Measurements from ENCODE around the gene NKD1.

The NKD1 gene

DNA sequence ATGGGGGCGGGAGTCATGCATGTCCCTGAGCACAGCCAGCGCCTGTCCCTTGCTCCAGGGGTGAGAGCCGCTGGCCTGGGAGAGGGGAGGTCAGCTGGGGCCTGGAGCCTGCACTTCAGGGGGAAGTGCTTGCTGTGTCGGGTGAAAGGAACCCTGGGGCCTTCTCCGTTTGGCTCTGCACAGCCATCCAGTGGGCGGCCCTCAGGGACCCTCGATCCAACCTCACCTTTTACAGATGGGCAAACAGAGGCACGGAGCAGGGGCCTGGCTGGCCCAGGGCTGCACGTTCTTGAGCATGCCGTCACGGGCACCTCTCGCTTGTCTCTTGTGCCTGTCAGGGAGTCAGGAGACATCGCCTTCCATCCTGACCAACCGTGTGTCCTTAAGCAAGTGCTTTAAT lies 131.1 kb downstream of the NKD1 start:
- Histone ChIP-seq H3K9me3 (replicated peaks; ENCODE audit: insufficient read depth, low read length) (no peaks in the 10 kb centered on the region), H3K4me3 (ENCODE audit: low read length) (no peak overlapping the region), H3K27ac (ENCODE audit: low read length) (no peak overlapping the region), H3K36me3 (replicated peaks; ENCODE audit: insufficient read depth, low read length) (peaks cover 9% of the 10 kb centered on the region), H3K9me2 (replicated peaks; ENCODE audit: insufficient read depth, low read length) (no peaks in the 10 kb centered on the region), H3K4me1 (ENCODE audit: low read length) (peaks cover 31% of the 10 kb centered on the region), H3K27me3 (replicated peaks; ENCODE audit: insufficient read depth, low read length) (no peaks in the 10 kb centered on the region), H2AFZ (ENCODE audit: low read length) (no peak overlapping the region), H3K4me2 (ENCODE audit: low read depth, low read length) (no peak overlapping the region), H3F3A (ENCODE audit: insufficient read depth, low read length) (peaks cover 13% of the 10 kb centered on the region), H4K20me1 (ENCODE audit: insufficient read depth, low read length) (no peaks in the 10 kb centered on the region), H3K79me2 (ENCODE audit: low read length) (peaks cover 35% of the 10 kb centered on the region), H3K9ac (ENCODE audit: low read length) (no peak overlapping the region)
- TF ChIP-seq, protein P1, sequence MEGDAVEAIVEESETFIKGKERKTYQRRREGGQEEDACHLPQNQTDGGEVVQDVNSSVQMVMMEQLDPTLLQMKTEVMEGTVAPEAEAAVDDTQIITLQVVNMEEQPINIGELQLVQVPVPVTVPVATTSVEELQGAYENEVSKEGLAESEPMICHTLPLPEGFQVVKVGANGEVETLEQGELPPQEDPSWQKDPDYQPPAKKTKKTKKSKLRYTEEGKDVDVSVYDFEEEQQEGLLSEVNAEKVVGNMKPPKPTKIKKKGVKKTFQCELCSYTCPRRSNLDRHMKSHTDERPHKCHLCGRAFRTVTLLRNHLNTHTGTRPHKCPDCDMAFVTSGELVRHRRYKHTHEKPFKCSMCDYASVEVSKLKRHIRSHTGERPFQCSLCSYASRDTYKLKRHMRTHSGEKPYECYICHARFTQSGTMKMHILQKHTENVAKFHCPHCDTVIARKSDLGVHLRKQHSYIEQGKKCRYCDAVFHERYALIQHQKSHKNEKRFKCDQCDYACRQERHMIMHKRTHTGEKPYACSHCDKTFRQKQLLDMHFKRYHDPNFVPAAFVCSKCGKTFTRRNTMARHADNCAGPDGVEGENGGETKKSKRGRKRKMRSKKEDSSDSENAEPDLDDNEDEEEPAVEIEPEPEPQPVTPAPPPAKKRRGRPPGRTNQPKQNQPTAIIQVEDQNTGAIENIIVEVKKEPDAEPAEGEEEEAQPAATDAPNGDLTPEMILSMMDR (IDR thresholded peaks at IDR 0.05; ENCODE audit: low read length), result no peak
- TF ChIP-seq EZH2 (optimal IDR thresholded peaks at IDR 0.05; ENCODE audit: low read depth, low read length) (no peak), EZH2phosphoT487 (IDR thresholded peaks at IDR 0.05; ENCODE audit: low read length) (no peak)
- no peak for DNase-seq

- peaks cover 7% of the 10 kb centered on the region for H3K36me3 ChIP-seq (replicated peaks; ENCODE audit: insufficient read depth, low read length)
- peaks cover 37% of the 10 kb centered on the region for H3K4me1 ChIP-seq (ENCODE audit: low read length)
- H2AFZ ChIP-seq (ENCODE audit: low read length), result no peak overlapping the region
- TF ChIP-seq, protein P1 (IDR thresholded peaks at IDR 0.05; ENCODE audit: low read length), result no peak
- TF ChIP-seq EZH2phosphoT487 (IDR thresholded peaks at IDR 0.05; ENCODE audit: low read length) (no peak), EZH2 (optimal IDR thresholded peaks at IDR 0.05; ENCODE audit: low read depth, low read length) (no peak)
- peaks cover 35% of the 10 kb centered on the region for H3K79me2 ChIP-seq (ENCODE audit: low read length)
- H3F3A ChIP-seq (ENCODE audit: insufficient read depth, low read length), result peaks cover 19% of the 10 kb centered on the region
- no peaks in the 10 kb centered on the region for H4K20me1 ChIP-seq (ENCODE audit: insufficient read depth, low read length)
- H3K4me3 ChIP-seq (ENCODE audit: low read length), result peak overlapping the region; percentile 68
- H3K9ac ChIP-seq (ENCODE audit: low read length), result peak overlapping the region; percentile 62; the same call in 1 of the 2 replicates
- no peaks in the 10 kb centered on the region for H3K27me3 ChIP-seq (replicated peaks; ENCODE audit: insufficient read depth, low read length)
- H3K9me2 ChIP-seq (replicated peaks; ENCODE audit: insufficient read depth, low read length), result no peaks in the 10 kb centered on the region
- no peaks in the 10 kb centered on the region for H3K9me3 ChIP-seq (replicated peaks; ENCODE audit: insufficient read depth, low read length)
- no peak overlapping the region for H3K27ac ChIP-seq (ENCODE audit: low read length)
- peak overlapping the region; percentile 85 for H3K4me2 ChIP-seq (ENCODE audit: low read depth, low read length)
- DNase-seq, result no peak
These were observed 131.7 kb downstream of the NKD1 start for GRCh38 chr16:50679676-50680555.

DNA sequence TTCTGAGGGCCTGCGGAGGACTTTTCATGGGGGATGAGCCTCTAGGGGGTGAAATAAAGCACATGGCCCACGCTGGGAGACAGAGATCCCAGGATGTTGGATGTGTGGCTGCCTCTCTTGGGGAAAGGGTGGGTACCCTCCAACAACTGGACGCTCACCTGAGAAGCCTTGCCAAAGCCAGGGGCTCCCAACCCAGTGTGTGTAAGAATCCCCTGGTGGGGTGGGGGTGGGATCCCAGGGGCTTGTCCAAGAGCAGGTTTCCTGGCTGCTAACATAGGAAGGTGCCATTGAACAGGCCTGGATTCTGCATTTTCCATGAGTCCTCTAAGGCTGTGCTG lies 132.3 kb downstream of the NKD1 start:
- Histone ChIP-seq H3K9me2 (replicated peaks; ENCODE audit: insufficient read depth, low read length) (no peaks in the 10 kb centered on the region), H3K27ac (ENCODE audit: low read length) (peak overlapping the region; percentile 50; the same call in 1 of the 2 replicates), H3K4me2 (ENCODE audit: low read depth, low read length) (peak overlapping the region; percentile 85), H3K36me3 (replicated peaks; ENCODE audit: insufficient read depth, low read length) (0 out of 2 replicates have a peak, but pooled peaks cover 4% of the 10 kb centered on the region), H3K4me3 (ENCODE audit: low read length) (peak overlapping the region; percentile 68), H3K79me2 (ENCODE audit: low read length) (peaks cover 35% of the 10 kb centered on the region), H3F3A (ENCODE audit: insufficient read depth, low read length) (peaks cover 25% of the 10 kb centered on the region), H3K27me3 (replicated peaks; ENCODE audit: insufficient read depth, low read length) (no peaks in the 10 kb centered on the region), H2AFZ (ENCODE audit: low read length) (no peak overlapping the region), H3K4me1 (ENCODE audit: low read length) (peaks cover 43% of the 10 kb centered on the region), H3K9me3 (replicated peaks; ENCODE audit: insufficient read depth, low read length) (no peaks in the 10 kb centered on the region), H4K20me1 (ENCODE audit: insufficient read depth, low read length) (no peaks in the 10 kb centered on the region), H3K9ac (ENCODE audit: low read length) (peak overlapping the region; percentile 62)
- no peak for DNase-seq
- no peak for TF ChIP-seq EZH2phosphoT487 (IDR thresholded peaks at IDR 0.05; ENCODE audit: low read length)
- no peak for TF ChIP-seq EZH2 (optimal IDR thresholded peaks at IDR 0.05; ENCODE audit: low read depth, low read length)
- TF ChIP-seq, protein P1 (IDR thresholded peaks at IDR 0.05; ENCODE audit: low read length), result no peak

All from MM.1S (cell line).